ENCODE measurements around the gene ZNF831. TPM values are rescaled to one million over a fixed set of nuclear protein-coding genes. Genes with fewer than 3 reads are reported as not detected.

The ZNF831 gene
- total RNA-seq, 1 donor from 2014 or later: not detected

DNA sequence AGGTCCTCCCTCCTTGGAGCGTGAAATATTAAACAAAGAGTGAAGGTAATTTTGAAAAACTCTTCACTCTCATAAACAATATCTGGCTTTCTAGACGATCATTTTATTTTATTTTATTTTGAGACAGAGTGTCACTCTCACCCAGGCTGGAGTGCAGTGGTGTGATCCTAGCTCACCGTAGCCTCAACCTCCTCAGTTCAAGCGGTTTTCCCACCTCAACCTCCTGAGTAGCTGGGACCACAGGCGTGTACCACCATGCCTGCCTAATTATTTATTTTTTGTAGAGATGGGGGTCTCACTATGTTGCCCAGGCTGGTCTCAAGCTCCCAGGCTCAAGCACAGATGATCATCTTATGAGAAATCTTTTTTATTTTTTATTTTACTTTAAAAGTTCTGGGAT is 16.4 kb downstream of the ZNF831 start:
- H3K4me1 Mint-ChIP-seq (ENCODE audit: unreplicated experiment): no peaks in the 10 kb centered on the region
- no peak overlapping the region for H3K4me3 Mint-ChIP-seq (ENCODE audit: unreplicated experiment)
- DNase-seq (ENCODE audit: extremely low spot score, unreplicated experiment): no peak
- no peak for TF ChIP-seq CTCF (IDR thresholded peaks at IDR 0.05)
- no peaks in the 10 kb centered on the region for H3K36me3 Mint-ChIP-seq (ENCODE audit: unreplicated experiment)
- no peaks in the 10 kb centered on the region for H3K27me3 Mint-ChIP-seq (ENCODE audit: unreplicated experiment)
- no peaks in the 10 kb centered on the region for H3K9me3 Mint-ChIP-seq (ENCODE audit: unreplicated experiment)
- no peak overlapping the region for H3K27ac Mint-ChIP-seq (ENCODE audit: unreplicated experiment)

DNA sequence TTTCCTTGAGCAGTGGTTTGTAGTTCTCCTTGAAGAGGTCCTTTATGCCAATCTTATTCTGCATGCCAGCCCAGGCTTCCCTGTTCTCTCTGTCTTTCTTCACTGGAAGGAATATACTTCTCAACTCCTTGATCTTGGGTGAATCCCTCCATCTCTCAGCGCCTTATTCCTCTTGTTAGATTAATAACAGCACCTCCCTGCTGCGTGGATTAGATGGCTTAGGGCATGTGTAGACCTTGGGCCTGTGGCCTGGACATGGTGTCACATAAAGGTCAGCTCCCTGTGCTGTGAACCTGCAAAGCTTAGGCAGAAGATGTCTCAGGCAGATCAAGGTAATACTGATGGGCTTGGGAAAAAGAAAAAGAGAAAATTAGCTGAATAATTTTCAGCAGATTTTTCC is 18.3 kb downstream of the ZNF831 start:
- no peak overlapping the region for H3K27ac Mint-ChIP-seq (ENCODE audit: unreplicated experiment)
- no peak for DNase-seq (ENCODE audit: extremely low spot score, unreplicated experiment)
- no peak for TF ChIP-seq CTCF (IDR thresholded peaks at IDR 0.05)
- H3K4me3 Mint-ChIP-seq (ENCODE audit: unreplicated experiment): no peak overlapping the region
- no peaks in the 10 kb centered on the region for H3K4me1 Mint-ChIP-seq (ENCODE audit: unreplicated experiment)
- no peaks in the 10 kb centered on the region for H3K9me3 Mint-ChIP-seq (ENCODE audit: unreplicated experiment)
- no peaks in the 10 kb centered on the region for H3K36me3 Mint-ChIP-seq (ENCODE audit: unreplicated experiment)
- H3K27me3 Mint-ChIP-seq (ENCODE audit: unreplicated experiment): no peaks in the 10 kb centered on the region

DNA sequence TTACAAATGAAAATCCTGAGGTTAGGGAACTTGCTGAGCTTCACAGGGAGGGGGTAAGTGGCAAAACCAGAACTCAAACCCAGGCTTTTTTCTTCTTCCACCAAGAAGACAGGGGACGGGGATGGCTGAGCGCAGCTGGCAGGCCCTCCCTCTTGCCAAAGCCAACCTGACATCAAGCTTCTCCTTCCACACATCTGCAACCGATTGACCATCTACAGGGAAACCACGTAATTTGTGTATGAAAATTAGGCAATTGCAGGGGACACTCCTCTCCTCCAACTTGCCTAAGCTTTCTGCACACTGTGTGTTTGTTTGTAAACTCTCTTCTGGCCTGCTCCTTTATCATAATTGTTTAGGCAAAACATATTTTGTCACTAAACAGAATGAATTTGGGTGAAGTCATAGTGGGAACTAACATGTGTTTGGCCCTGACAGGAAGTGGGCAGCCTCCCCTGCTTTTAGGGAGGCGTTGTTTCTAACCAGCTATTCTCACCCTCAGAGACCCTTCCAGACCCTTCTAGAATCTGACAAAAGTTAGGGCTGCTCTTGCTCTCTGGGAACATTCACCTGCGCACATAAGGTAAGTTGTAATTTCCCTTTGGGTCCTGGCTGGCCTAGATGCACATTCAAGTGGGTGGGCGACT is 18.9 kb downstream of the ZNF831 start:
- DNase-seq (ENCODE audit: extremely low spot score, unreplicated experiment): no peak
- Mint-ChIP-seq H3K4me1 (ENCODE audit: unreplicated experiment) (no peaks in the 10 kb centered on the region), H3K9me3 (ENCODE audit: unreplicated experiment) (no peaks in the 10 kb centered on the region), H3K36me3 (ENCODE audit: unreplicated experiment) (no peaks in the 10 kb centered on the region), H3K27ac (ENCODE audit: unreplicated experiment) (no peak overlapping the region), H3K27me3 (ENCODE audit: unreplicated experiment) (no peaks in the 10 kb centered on the region), H3K4me3 (ENCODE audit: unreplicated experiment) (no peak overlapping the region)
- TF ChIP-seq CTCF (IDR thresholded peaks at IDR 0.05): no peak

- TF ChIP-seq CTCF (IDR thresholded peaks at IDR 0.05): no peak
- no peak for DNase-seq (ENCODE audit: extremely low spot score, unreplicated experiment)
- no peaks in the 10 kb centered on the region for H3K27me3 Mint-ChIP-seq (ENCODE audit: unreplicated experiment)
- H3K4me1 Mint-ChIP-seq (ENCODE audit: unreplicated experiment): no peaks in the 10 kb centered on the region
- no peaks in the 10 kb centered on the region for H3K36me3 Mint-ChIP-seq (ENCODE audit: unreplicated experiment)
- no peak overlapping the region for H3K27ac Mint-ChIP-seq (ENCODE audit: unreplicated experiment)
- H3K4me3 Mint-ChIP-seq (ENCODE audit: unreplicated experiment): no peak overlapping the region
- H3K9me3 Mint-ChIP-seq (ENCODE audit: unreplicated experiment): no peaks in the 10 kb centered on the region
Measured at GRCh38 chr20:59183751-59184150, 20.1 kb downstream of the ZNF831 start.

- H3K27me3 Mint-ChIP-seq (ENCODE audit: unreplicated experiment): no peaks in the 10 kb centered on the region
- H3K4me1 Mint-ChIP-seq (ENCODE audit: unreplicated experiment): no peaks in the 10 kb centered on the region
- no peak for DNase-seq (ENCODE audit: extremely low spot score, unreplicated experiment)
- H3K9me3 Mint-ChIP-seq (ENCODE audit: unreplicated experiment): no peaks in the 10 kb centered on the region
- no peak overlapping the region for H3K27ac Mint-ChIP-seq (ENCODE audit: unreplicated experiment)
- H3K36me3 Mint-ChIP-seq (ENCODE audit: unreplicated experiment): no peaks in the 10 kb centered on the region
- no peak overlapping the region for H3K4me3 Mint-ChIP-seq (ENCODE audit: unreplicated experiment)
- TF ChIP-seq CTCF (IDR thresholded peaks at IDR 0.05): no peak
Measured at GRCh38 chr20:59184880-59185447, 21.3 kb downstream of the ZNF831 start.

Measured in osteocyte (in vitro differentiated cells).